Activated effector memory CD4-positive, alpha-beta T cell treated with Interleukin-2 at 50 U/mL for 16 hours (primary cell): Measurements from ENCODE around the gene ELMO1.

ENCODE experiments used
- DNase-seq: peaks from one replicate; pipeline ENCODE4 v3.0.0-alpha.2; 2020

ELMO1 gene

DNA sequence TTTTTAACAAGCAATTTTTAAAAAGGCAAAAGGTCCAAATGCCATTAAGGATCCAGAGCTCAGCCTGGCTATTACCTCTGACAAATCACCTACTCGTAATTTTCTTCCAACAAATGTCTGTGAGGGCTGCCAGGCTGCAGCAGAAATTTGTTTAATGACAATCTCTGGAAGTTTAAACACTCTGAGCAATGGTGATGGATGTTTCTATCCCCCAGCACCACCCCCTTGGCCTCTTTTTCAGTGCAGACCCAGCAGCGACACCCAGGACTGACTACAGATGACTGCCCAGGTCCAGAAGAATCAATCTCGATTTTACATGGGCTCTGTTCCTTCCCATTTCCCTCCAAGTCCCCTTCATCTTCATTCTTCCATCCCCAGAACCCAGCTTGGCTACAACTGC, 523.0 kb downstream of the ELMO1 start:
- DNase-seq = no peak

DNA sequence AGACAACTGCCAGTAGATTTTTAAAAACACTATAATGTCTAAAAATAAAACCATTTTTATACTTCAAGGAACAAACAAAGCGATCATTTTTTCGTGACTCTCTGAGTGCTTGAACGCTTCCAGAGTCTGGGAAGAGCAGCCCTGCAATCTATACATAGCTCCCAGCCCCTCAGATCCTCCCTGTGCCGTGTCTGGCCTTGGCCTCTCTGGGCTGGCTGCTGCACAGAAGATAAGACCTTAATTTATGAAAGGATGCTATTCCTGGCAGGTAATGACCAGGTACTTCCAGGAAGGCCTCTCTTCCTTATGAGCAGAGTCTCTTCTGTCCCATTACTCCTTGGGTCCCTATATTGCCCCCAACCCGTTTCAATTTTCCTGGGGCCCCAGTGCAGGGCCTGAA, 523.5 kb downstream of the ELMO1 start:
- no peak for DNase-seq

- DNase-seq = no peak
Measured at GRCh38 chr7:36923943-36924436, 524.7 kb downstream of the ELMO1 start.

DNA sequence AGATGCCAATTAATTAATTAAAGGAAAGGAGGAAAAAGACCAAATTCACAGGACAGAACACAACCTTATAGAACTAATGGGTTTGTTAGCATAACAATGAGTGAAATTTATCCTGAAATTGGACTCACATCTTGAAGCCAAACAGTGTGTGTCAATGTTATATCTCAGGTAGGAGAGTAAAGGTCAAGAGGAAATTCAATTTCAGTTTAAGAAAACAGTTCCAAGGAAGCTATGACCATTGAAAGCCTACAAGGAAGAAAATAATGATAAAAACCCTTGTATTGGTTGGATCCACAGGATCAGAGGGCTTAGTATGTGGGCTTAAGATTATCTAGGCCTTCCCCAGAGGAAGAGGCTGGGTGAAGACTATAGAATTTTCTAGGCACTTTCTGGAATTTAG, 525.5 kb downstream of the ELMO1 start:
- no peak for DNase-seq

- no peak for DNase-seq
Measured at GRCh38 chr7:36920433-36920832, 528.2 kb downstream of the ELMO1 start.

DNA sequence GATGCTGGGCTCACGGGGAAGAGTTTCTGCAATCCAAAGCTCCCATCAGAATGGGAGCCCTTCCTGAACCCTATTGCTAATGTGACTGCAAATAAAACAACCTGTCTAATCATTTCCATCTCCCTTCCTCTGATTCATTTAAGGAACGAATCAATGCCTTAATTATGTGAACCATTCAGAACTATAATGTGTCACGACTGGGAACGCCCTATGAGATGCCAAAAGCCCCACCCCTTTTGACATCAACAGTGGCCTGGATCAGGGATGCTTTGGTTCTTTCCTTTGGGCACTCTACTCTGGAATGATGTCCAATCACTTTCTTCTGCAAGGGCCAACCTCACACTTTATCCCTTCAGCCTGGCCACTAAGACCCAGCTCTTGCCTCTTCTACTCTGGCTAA, 528.9 kb downstream of the ELMO1 start:
- no peak for DNase-seq

- no peak for DNase-seq
Measured at GRCh38 chr7:36918591-36918990, 530.1 kb downstream of the ELMO1 start.

- DNase-seq = no peak
Measured at GRCh38 chr7:36916619-36917018, 532.0 kb downstream of the ELMO1 start.

- DNase-seq = no peak
Measured at GRCh38 chr7:36916116-36916515, 532.5 kb downstream of the ELMO1 start.

- no peak for DNase-seq
Measured at GRCh38 chr7:36911788-36912187, 536.9 kb downstream of the ELMO1 start.

GRCh38 chr7:36910859-36911258, 537.8 kb downstream of the ELMO1 start:
- no peak for DNase-seq

GRCh38 chr7:36910401-36910800, 538.3 kb downstream of the ELMO1 start:
- DNase-seq = no peak

DNA sequence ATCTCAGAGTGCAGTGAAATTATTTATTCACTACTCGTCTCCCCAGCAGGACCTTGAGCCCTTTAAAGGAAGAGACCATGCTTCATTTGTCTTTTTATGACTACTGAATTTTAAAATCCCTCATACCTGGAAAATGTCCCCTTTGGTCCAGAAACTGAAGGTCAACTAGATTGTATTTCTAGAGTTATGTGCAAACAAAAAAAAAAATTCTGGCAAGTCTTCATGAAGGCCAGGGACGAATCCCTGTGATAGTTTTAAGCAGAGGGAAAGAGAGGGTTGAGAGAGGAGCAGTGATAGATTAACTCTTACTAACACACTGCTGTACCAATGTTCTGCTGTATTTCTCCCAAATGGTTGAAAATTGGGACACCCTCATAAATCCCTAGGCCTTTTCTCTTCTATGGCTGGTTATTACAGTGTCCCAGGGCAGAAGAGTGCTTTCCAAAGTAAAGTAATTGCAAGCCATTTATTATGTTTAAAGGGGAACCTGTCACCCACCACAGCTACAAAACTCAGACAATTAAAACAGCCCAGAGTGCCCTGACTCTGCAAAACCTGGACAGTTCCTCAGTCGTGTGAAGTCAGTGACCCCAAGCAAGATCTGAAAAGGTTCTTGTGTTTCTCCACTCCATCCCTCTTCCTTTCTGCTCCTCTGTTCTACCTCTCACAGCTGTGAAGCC, 541.6 kb downstream of the ELMO1 start:
- no peak for DNase-seq

GRCh38 chr7:36906448-36906847, 542.2 kb downstream of the ELMO1 start:
- no peak for DNase-seq

DNA sequence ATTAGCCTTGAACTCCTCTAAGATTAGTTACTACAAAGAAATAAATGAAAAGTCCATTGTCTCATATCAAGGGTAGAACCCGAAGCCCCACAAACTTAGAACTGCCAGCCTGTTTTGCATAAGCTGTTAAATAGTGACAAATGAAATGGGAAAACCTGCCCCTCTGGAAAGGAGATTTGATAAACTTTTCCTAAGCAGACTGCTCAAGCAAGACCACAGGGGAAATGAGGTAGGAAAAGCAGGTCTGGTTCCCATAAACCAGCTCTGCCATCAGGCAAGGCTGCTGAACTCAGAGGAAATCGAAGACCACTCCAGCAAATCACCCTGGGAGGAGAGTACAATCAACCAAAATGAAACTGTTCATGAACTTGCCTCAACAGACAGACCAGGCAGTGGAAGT, 542.8 kb downstream of the ELMO1 start:
- no peak for DNase-seq

DNA sequence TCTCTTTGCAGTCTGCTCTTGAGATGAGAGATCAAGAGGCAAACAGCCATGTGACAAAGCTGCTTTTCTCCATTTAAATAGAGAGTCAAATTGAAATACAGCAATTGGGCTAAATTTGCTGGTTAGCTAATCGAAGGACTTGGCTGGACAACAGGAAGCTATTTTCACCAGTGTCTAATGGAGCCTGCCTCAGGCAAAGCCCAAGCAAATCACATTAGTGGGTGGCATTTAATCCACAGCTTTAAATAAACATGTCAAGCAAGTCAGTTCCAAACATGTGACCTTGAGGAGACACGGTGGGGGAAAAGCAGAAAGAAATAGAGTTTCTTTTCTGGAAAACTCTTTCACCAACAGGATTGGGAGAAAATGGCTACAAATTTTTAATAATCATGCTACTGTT, 543.9 kb downstream of the ELMO1 start:
- DNase-seq = no peak

GRCh38 chr7:36904101-36904500, 544.6 kb downstream of the ELMO1 start:
- no peak for DNase-seq

DNA sequence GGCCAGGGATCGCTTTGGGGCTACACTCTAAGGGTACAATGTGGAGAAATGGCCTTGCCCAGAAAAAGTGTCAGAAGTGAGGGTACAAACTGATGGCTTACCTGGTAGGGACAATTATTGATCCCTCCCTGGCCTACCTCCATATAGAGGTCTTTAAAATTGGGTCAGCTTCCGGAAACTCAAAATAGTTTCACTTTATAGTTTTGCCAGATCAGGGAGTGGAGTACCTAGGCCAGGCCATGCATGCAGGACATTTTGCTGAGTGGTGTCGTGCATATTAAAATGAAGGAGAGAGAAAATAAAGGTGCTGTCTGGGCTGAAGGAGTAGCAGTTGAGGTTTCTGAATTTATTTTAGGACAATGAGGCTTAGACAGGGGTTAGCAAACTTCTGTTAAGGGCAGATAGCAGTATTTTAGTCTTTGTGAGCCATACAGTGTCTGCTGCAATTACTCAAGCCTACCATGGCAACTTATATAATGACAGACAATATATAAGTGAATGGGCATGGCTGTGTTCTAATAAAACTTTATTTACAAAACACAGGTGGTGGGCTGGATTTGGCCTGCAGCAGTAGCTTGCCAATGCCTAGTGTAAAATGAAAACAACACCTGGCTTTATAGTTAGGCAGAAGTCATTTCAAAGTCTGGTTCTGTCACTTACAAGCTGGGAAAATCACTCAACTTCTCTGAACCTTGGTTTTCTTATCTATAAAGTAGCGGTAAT, 547.5 kb downstream of the ELMO1 start:
- DNase-seq = no peak

DNA sequence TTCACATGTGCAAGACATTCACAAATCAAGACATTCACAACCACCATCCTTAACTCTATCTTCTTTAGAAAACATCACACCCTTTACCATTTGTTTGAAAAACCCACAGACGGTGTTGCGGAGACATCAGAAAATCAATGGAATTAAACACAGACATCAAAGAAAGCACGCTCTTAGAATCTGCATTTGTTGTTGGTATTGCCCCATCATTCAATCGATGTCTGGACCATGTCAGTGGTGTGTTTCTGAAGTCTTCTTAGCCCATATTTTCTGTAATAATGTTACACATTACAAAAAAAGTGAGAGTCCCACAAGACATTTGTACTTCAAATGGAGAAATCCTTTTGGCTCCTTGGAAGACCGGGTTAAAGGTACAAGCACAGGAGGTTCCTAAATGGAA, 550.5 kb downstream of the ELMO1 start:
- DNase-seq = no peak

DNA sequence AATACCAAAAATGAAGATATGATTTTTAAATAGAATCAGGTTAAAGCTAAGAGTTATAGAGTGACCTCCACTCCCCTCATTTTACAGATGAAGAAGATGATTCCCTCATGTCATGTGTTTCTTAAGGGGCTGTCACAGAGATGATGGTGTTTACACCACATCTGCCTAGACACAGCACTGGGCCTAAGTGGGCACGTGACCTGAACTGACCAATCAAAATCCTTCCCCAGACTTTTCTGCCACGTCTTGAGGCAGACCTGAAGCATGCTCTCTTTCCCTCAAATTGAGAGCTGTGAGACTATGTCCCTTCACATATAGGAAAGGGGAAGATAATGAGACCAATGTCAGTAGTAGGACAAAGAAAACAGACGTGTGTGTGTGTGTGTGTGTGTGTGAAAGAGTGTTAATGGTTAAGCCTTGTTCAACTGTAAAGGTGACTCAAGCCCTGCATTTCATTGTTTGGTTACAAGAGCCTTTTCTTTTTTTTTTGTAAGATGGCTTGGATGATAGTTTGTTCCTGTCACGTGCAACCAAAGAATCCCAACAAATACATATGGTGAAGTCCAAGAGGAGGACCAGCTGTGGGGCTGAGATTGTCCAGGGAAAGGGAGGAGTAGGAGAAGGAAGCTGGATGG, 551.6 kb downstream of the ELMO1 start:
- no peak for DNase-seq

DNA sequence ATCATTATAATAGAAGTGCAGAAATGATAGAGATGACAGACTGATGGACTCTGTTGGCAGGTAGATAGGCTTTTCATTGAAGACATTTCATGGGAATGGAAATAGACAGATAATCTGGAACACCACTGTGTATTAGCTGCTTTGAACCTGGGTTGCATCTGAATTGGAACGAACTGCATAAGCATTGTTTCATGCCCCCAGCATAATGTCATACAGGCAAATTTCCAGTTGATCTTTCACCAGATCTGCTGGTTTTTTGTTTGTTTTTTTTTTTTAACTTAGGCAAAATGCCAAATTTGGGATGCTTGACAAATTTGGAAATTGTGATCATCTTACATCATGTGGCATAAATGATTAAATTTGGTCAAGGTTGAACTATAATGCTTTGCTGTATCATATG, 552.2 kb downstream of the ELMO1 start:
- DNase-seq = no peak

- DNase-seq = no peak
Measured at GRCh38 chr7:36895192-36895591, 553.5 kb downstream of the ELMO1 start.

DNA sequence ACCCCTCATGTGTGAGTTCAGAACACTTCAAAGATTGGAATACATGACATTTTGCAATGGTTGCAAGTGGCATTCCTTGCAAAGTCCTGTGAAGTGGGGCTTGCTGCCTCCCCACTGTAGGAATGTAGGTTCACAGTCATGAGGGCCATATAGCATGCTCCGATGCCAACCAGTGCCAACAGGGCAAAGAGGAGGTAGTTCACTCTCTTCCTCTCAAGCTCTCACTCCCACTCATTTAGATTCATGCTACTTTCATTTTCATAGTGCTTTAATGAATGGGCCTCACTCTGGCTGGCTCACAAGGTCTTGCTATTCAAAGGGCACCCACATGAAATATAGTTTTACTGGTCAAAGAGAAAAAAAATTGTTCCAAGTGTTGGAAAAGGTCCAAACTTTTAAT, 554.5 kb downstream of the ELMO1 start:
- DNase-seq = no peak

- DNase-seq = no peak
Measured at GRCh38 chr7:36889182-36889581, 559.5 kb downstream of the ELMO1 start.
